K562 (cell line): ENCODE results near the gene LIN28A. TPM values are rescaled to one million over a fixed set of nuclear protein-coding genes. Genes with fewer than 3 reads are reported as not detected.

Experiments used
- BMI1 ChIP-seq: fragments of 150-350 bp; IDR thresholded peaks from 2 replicates; pipeline ENCODE4 v1.6.1; 2014; ENCODE audit warnings: low read length
- CHAMP1 ChIP-seq: fragments of 450-650 bp; IDR thresholded peaks from 2 replicates; pipeline ENCODE4 v1.6.1; 2016; ENCODE audit warnings: mild to moderate bottlenecking
- CREB3 ChIP-seq: fragments of 450-650 bp; conservative IDR thresholded peaks from 2 replicates; pipeline ENCODE4 v1.6.1; 2016; ENCODE audit warnings: missing genetic modification characterization, low read depth, mild to moderate bottlenecking, missing compliant biosample characterization, moderate library complexity
- CREM ChIP-seq: IDR thresholded peaks from 2 replicates; pipeline ENCODE4 v1.6.1; 2014; ENCODE audit warnings: antibody characterized with exemption, low read depth
- FOXK1 ChIP-seq: sonication (generic); formaldehyde crosslinking; IDR thresholded peaks from 2 replicates; pipeline ENCODE4 v1.8.0; 2022; ENCODE audit warnings: missing genetic modification reagents, mild to moderate bottlenecking, borderline replicate concordance
- KAT2B ChIP-seq: IDR thresholded peaks from one replicate; pipeline ENCODE4 v1.6.1; 2012; ENCODE audit warnings: low read depth, mild to moderate bottlenecking, control low read depth, inconsistent platforms, low read length, moderate library complexity
- KDM4B ChIP-seq, 2 experiments: fragments of 450-650 bp in 1 of 2; sonication (generic) in 1 of 2; IDR thresholded peaks; 2 replicates each; pipeline ENCODE4 v1.6.1; 2016 to 2017; ENCODE audit warnings: borderline replicate concordance in 2 of 2, antibody characterized with exemption in 1 of 2, low read depth in 1 of 2, mild to moderate bottlenecking in 1 of 2
- MAZ ChIP-seq, 2 experiments: fragments of 450-650 bp in 1 of 2; sonication (generic) in 1 of 2; formaldehyde crosslinking; IDR thresholded peaks in 1 of 2; conservative IDR thresholded peaks in 1 of 2; 2 replicates each; pipeline versions ENCODE4 v1.4.0 to v1.5.0; 2020; ENCODE audit warnings: mild to moderate bottlenecking in 1 of 2, missing genetic modification reagents in 1 of 2
- MCM3 ChIP-seq: fragments of 450-650 bp; IDR thresholded peaks from 2 replicates; pipeline ENCODE4 v1.6.1; 2016
- NFE2L1 ChIP-seq: fragments of 450-650 bp; IDR thresholded peaks from 2 replicates; pipeline ENCODE4 v1.6.1; 2016; ENCODE audit warnings: missing genetic modification characterization, low read depth, mild to moderate bottlenecking, missing compliant biosample characterization, moderate library complexity, borderline replicate concordance
- RBBP5 ChIP-seq: fragments of 200-600 bp; sonication (generic); IDR thresholded peaks from 2 replicates; pipeline ENCODE4 v1.6.1; 2012; ENCODE audit warnings: borderline replicate concordance, mild to moderate bottlenecking, low read length, control low read depth, inconsistent platforms; ENCODE audit not compliant: insufficient read depth, poor library complexity, severe bottlenecking
- RBFOX2 ChIP-seq: fragments of 200-400 bp; formaldehyde crosslinking; IDR thresholded peaks from 2 replicates; pipeline ENCODE4 v1.6.1; 2017; ENCODE audit warnings: low read depth, mild to moderate bottlenecking, low read length, moderate library complexity
- RREB1 ChIP-seq: fragments of 250-450 bp; sonication (Bioruptor Pico); IDR thresholded peaks from 2 replicates; pipeline ENCODE4 v1.4.0; 2020
- SIRT6 ChIP-seq: IDR thresholded peaks from one replicate; pipeline ENCODE4 v1.6.1; 2012; ENCODE audit warnings: low read depth, mild to moderate bottlenecking, control low read depth, inconsistent platforms, low read length, moderate library complexity
- SRF ChIP-seq, 2 experiments: fragments of 250-450, 450-650 bp in 1 of 2; sonication (Bioruptor Pico) in 1 of 2; sonication (generic) in 1 of 2; formaldehyde crosslinking; IDR thresholded peaks; 2 replicates each; pipeline versions ENCODE4 v1.5.0 to v1.5.1; 2020 to 2022; ENCODE audit warnings: mild to moderate bottlenecking in 1 of 2, missing genetic modification reagents in 1 of 2
- ZNF263 ChIP-seq: sonication (generic); formaldehyde crosslinking; IDR thresholded peaks from 2 replicates; pipeline ENCODE4 v1.8.0; 2022; ENCODE audit warnings: mild to moderate bottlenecking, missing genetic modification reagents, borderline replicate concordance
- polyA plus RNA-seq, 8 experiments: library from polyadenylated mRNA; depleted of rRNA in 4 of 8; stranded (reverse) in 5 of 8; unstranded in 3 of 8; fragments of >200 nt; fragmentation: Nextera tagmentation in 2 of 8; fragmentation: Illumina TruSeq in 1 of 8; extraction: Ambion mirVana in 2 of 8; extraction: Trizol in 1 of 8; gene quantifications; 2 replicates each; pipeline versions ENCODE4 v1.2.1 to v1.2.3, GENCODE V29; 2011 to 2014; ENCODE audit warnings: inconsistent platforms in 1 of 8, missing spikeins in 1 of 8
- total RNA-seq, 7 experiments: library from RNA; depleted of rRNA in 6 of 7; stranded (reverse); fragments of >200 nt in 6 of 7; fragmentation: Illumina TruSeq in 2 of 7; extraction: Trizol in 2 of 7; gene quantifications; 2 replicates each; pipeline versions ENCODE4 v1.2.1 to v1.2.3, GENCODE V29; 2011 to 2021; ENCODE audit warnings: low replicate concordance in 1 of 7
- TF ChIP-seq, protein P1 (sequence below): fragments of 450-650 bp; formaldehyde crosslinking; IDR thresholded peaks from 2 replicates; pipeline ENCODE4 v1.4.0; 2022; ENCODE audit warnings: missing genetic modification characterization

The LIN28A gene
- total and polyA plus RNA-seq, 9 of the 15 experiments (the other 6 are each of a cell fraction or from before 2014, with no cell fraction given): 0.80 to 5.4 (median 3.9) TPM

- TF ChIP-seq RREB1 (CRISPR knock-in tag): peak; percentile 83; the same call in 1 of the 2 replicates
- TF ChIP-seq MCM3: no peak
- peak; percentile 100 for TF ChIP-seq FOXK1 (CRISPR knock-in tag)
- TF ChIP-seq KDM4B (IDR thresholded peaks at IDR 0.05; ENCODE audit: borderline replicate concordance in 2 of 2, low read depth in 1 of 2): peak in 1 of 2 experiments; percentile 77; a peak in 1 of 4 replicates
- peak in 1 of 2 experiments; percentile 98; a peak in 2 of 4 replicates for TF ChIP-seq SRF (CRISPR knock-in tag; IDR thresholded peaks at IDR 0.05)
- no peak for TF ChIP-seq KAT2B
- no peak for TF ChIP-seq NFE2L1 (tag)
- TF ChIP-seq CHAMP1: peak; percentile 94
- TF ChIP-seq CREM: peak; percentile 89
- TF ChIP-seq ZNF263 (CRISPR knock-in tag): peak; percentile 96
- TF ChIP-seq CREB3 (tag): peak; percentile 93
- TF ChIP-seq, protein P1, sequence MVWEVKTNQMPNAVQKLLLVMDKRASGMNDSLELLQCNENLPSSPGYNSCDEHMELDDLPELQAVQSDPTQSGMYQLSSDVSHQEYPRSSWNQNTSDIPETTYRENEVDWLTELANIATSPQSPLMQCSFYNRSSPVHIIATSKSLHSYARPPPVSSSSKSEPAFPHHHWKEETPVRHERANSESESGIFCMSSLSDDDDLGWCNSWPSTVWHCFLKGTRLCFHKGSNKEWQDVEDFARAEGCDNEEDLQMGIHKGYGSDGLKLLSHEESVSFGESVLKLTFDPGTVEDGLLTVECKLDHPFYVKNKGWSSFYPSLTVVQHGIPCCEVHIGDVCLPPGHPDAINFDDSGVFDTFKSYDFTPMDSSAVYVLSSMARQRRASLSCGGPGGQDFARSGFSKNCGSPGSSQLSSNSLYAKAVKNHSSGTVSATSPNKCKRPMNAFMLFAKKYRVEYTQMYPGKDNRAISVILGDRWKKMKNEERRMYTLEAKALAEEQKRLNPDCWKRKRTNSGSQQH (CRISPR knock-in tag): peak; percentile 72; the same call in 1 of the 2 replicates
- TF ChIP-seq MAZ (CRISPR knock-in tag; conservative IDR thresholded peaks at IDR 0.05 in 1 of 2, IDR thresholded peaks at IDR 0.05 in 1 of 2): peak; percentile 79 to 100
- TF ChIP-seq RBFOX2: no peak
- TF ChIP-seq RBBP5: no peak
- no peak for TF ChIP-seq SIRT6
- TF ChIP-seq BMI1: no peak
Measured at GRCh38 chr1:26408604-26409003, 2.0 kb upstream of the LIN28A start (continued).
